Urothelium cell line (cell line): ENCODE measurements around the gene NADK2.
"Not testable (repeated sequence)": the region's sequence is repeated elsewhere in the genome, so short reads cannot be mapped to it uniquely, and the experiment has no call there.

ENCODE experiments used
- DNase-seq: peaks from one replicate; pipeline ENCODE4 v3.0.0; 2011; ENCODE audit warnings: low spot score, mixed read lengths
- FAIRE-seq: peaks from 2 replicates; lab custom pipeline; 2011; peaks lifted over from hg19 to GRCh38; lab: Jason Lieb, UNC

The NADK2 gene

DNA sequence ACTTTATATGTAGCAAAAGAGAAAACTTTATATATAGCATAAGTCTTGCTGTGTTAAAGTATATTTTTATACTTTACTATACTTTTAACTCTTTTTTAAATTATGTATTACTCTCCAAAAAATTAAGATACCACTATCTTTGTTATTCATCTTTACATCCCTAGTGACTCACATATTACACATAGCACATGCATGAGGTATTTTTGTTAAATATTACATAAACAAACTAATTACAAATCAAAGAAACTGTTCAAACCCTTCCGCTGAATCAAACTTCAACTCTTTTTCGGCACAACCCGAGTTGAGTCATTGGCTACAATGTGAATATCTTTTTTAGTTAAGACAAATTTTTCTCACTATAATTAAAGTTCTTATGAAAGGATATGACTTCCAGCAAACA lies 32.1 kb downstream of the NADK2 start:
- FAIRE-seq: no peak
- DNase-seq: no peak

DNA sequence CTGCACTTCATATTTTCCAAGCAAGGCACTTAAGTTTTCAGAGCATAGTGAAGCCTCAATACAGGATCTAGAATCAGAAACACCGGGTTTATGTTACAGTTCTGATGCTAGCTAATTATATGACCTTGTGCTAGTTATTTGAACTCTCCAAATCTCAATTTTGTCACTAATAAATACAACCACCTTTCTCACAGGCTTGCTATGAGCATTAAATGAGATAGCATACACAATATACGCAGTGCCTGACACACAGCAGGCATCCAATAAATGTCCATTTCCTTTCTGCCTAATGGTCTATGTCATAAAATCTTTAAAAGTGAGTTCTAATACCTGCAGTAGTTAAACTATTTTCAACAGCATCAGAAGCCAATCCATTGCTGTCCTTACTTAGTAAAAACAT lies 32.9 kb downstream of the NADK2 start:
- FAIRE-seq (no peak), DNase-seq (no peak)

DNA sequence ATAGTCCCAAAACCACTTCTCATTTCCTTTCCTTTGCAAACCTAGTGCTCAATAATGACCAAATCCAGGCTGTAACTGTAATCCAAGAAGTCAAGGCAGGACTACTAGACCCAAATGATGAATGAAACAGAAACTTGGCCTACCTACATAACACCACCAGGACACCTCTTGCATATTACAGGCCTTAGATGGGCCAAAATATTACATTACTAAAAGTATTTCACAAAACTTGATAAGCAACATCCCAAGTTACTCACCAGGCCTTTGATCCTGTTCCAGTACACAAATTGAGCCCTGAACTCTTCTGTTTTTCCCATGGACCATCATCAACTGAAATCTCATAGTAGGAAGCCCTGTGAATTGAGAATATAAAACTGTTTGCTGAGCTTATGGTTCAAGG lies 34.8 kb downstream of the NADK2 start:
- no peak for FAIRE-seq
- DNase-seq: no peak

DNA sequence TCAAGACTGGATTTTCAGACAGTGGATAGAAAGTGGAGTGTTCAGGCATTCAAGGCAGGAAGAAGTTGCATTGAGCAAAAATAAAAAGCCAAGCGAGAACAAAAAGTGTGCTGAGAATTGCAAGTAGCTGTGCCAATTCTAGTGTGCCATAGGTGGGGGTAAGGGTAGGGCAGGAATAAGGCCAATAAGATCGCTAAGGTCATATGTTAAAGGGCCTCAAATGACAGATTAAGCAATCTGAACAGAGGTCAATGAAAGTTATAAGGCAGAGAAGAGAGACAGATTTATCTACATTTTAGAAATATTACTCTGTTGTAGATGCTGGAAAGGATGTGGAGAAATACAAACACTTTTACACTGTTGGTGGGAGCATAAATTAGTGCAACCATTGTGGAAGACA lies 36.4 kb downstream of the NADK2 start:
- DNase-seq: no peak
- no peak for FAIRE-seq

DNA sequence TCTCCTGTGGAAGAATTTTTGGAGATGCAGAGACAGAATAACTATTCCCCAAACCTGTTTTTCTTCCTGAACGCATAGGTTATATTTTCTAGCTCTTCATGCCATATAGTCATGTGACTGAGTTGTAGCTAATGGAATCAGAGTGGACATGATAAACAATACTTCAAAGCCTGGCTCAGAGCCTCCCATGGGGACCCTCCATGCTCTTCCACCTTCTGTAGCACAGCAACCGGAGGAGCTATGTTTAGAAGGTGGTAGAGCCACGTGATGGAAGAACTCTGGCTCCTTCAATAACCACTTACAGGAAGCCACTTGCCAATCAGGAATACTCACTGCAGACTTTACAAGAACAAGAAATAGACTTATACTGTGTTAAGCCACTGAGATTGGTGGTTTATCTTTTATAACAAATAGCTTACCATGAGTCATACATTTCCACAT lies 39.2 kb downstream of the NADK2 start:
- DNase-seq (no peak), FAIRE-seq (no peak)

DNA sequence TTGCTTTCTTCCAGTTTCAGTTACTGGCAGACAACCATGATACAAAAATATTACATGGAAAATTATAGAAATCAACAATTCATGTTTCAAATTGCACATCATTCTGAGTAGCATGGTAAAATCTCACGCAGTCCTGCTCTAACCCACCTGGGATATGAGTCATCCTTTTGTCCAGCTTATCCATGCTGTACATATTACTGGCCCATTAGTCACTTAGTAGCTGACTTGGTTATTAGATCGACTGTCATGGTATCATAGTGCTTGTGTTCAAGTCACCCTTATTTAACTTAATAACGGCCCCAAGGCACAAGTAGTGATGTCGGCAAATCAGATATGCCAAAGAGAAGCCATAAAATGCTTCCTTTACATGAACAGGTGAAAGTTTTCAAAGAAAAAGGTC lies 41.2 kb downstream of the NADK2 start:
- FAIRE-seq: peak; percentile 56
- peak; percentile 6 for DNase-seq

DNA sequence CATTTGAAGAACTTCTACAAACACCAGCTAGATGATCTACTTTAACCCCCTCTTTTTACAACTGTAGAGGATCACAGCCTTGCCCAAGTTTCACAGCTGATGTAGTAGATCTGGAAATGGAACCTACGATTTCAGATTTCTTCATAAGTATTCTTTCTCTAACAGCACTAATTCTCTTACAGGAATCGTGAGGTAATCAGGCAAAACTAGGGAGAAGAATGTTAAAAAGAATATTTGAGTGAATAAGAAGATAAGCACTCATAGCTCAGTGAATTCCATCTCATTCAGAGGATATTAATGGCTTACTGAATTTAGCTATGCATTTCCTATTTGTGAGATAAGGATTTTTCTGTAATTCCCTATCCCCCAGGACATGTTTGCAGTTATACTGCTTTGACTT lies 42.1 kb downstream of the NADK2 start:
- DNase-seq (no peak), FAIRE-seq (no peak)

DNA sequence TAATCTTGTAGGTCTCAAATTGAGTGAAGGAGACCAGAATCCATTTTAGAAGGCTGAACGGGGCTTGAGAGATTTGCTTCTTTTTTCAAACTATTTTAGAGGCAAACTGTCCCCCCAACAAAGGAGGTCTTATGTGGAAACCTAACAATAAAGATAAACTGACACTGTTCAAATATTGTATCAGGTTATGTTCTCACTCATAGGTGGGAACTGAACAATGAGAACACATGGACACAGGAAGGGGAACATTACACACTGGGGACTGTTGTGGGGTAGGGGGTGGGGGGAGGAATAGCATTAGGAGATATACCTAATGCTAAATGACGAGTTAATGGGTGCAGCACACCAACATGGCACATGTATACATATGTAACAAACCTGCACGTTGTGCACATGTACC lies 42.9 kb downstream of the NADK2 start:
- DNase-seq, FAIRE-seq: not testable (repeated sequence)

DNA sequence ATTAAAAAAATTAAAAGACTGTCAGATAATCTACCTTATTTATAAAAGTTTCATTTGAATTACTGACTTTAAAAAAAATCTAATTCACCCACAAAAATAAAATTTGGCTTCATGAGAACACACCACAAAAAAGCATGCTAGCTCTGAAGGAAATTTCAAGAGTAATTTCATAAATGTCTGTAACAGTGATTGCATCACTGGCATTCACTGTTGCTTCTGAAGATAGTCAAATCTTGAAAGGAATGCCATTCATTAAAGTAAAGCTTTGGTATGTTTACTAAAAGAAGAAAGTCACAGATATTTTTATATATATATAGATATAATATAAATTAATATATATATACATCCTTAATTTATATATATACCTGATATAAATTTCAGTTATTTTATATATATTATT lies 43.4 kb downstream of the NADK2 start:
- no peak for DNase-seq
- FAIRE-seq: no peak

DNA sequence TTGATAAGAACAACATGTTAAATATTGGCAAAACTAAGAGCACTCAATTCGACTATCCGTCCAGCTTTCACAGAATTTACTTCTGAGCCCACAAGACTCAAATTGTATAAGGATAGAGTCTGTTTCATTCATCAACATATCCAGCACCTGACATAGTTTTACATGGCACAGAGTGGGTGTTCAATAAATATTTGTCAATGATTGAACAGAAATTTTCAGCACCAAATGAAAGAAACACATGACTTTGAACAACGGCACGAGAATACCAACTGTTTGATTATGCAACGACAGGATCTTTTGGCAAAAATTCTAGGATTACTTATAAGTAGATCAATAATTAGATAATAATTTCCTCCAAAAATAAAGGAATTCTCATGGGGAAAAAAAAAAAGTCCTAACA lies 48.0 kb downstream of the NADK2 start:
- no peak for DNase-seq
- FAIRE-seq: no peak

DNA sequence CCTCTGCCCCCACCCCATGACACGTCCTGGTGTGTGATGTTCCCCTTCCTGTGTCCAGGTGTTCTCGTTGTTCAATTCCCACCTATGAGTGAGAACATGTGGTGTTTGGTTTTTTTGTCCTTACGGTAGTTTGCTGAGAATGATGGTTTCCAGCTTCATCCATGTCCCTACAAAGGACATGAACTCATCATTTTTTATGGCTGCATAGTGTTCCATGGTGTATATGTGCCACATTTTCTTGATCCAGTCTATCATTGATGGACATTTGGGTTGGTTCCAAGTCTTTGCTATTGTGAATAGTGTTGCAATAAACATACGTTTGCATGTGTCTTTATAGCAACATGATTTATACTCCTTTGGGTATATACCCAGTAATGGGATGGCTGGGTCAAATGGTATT lies 57.3 kb downstream of the NADK2 start:
- not testable (repeated sequence) for DNase-seq, FAIRE-seq

DNA sequence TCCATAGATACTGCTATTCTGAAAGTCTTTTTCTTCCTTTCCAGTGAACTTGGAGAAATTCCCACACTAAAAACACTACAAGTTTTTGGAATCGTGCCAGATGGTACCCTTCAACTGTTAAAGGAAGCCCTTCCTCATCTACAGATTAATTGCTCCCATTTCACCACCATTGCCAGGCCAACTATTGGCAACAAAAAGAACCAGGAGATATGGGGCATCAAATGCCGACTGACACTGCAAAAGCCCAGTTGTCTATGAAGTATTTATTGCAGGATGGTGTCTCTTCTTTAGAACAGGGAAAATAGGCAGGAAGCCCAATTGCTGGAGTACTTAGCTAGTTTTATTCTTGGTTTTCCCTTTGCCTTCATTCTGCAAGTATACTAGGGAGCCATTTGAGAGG lies 60.0 kb downstream of the NADK2 start:
- DNase-seq: no peak
- no peak for FAIRE-seq

DNA sequence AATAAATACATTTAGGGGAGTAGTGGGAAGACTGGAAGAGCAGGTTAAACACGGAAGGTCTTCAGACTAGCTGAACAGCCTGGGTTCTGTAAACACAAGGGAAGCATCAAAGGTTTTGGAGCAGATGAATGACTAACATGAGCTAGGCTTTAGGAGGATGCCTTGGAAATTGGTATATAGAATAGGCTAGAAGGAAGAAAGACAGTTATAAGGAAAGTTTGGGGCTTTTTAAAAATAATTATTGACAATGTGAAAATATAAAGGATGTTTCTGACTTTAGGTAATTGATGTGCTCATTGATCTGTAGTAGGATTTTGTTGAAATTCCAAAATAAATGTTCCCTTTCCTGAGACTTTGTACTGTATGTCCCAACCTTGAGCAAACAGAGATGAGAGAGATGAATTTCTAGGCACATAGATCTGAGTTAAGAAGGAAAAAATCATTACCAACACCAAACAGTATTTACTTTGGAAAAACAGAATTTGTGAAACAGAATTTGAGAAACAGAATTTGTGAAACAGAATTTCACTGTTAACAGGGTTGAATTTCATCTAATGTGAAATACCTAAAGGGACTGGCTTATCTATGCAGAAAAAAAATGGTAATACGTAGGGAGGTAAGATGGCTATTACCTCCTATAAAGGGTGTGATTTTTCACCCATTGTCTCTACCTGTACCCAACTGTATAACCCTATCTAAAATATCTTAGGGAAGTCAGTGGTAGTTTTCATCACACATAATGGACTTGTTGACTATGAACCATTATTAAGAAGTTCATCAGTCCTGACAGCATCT lies 61.0 kb downstream of the NADK2 start:
- DNase-seq: no peak
- FAIRE-seq: no peak

DNA sequence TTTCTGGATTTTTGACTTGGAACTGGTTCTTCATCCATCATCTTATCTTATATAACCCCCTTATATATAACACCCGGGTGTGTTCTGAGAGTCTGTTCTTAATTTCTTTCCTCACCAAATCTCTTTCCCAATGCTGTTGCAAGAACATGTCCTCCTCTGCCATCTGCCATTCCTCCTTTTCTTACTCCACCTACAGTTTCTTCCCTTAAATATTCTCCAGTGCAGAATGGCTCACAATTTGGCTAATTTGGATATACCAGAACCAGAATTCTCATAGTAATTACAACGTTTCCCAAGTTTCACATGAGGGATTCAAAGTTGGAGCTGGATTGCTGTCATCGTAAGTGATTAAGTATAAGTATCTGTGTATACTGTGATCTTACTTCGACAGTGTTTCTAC lies 61.8 kb downstream of the NADK2 start:
- FAIRE-seq: no peak
- no peak for DNase-seq

DNA sequence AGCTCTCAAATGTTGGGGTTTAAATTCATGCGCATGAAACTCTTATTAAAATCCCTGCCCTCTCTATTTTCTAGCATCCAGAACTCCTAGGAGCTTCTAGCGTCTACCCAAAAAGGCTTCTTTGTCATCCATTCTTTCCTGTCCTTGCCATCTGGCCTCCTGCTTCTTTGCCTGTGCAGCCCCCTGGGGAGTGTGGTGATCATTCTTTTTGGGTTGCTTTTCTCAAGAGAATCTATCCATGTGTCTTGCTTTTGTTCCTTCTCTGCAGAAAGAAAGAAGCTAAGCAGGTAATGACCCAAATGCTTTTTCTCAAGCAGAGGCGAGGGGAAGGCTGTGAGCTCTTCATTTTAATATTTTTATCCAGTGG lies 63.2 kb downstream of the NADK2 start:
- FAIRE-seq (no peak), DNase-seq (no peak)

DNA sequence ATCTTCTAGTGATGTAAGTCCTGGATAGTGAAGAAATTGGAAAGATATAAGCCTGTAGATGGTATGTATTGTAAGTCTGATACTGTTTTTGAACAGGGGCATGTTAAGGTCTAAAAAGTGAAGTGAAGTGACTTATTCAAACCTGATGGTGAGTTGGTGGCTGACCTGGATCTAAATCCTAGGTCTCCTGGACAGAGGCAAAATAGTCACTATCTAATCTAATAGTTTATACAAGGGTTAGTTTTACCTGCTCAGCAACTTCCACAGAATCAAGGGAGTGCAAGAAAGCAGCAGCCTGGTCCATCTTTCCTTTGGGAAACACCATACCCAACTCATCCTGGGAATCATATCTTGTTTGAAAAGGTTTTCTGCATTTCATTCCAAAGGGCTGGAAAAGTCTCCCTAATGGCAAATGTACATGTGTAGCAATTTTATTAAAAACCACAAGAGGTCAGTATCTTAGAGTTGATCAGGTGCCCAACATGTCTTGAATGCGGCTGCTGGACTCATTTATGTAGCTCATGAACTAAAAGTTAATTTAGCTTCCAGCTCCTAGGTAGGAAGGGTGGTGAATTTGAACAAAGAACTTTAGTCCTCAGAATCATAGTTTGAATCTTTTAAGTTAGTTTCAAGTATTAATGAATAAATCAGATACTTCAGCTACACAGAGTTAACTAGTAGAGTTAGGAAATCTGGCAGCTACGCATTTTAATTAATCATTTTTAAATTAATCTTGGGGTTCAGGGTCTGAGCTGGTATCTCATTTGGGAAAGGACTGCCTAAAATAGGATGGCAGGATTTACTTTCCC lies 63.8 kb downstream of the NADK2 start:
- DNase-seq (peak; percentile 46), FAIRE-seq (no peak)

DNA sequence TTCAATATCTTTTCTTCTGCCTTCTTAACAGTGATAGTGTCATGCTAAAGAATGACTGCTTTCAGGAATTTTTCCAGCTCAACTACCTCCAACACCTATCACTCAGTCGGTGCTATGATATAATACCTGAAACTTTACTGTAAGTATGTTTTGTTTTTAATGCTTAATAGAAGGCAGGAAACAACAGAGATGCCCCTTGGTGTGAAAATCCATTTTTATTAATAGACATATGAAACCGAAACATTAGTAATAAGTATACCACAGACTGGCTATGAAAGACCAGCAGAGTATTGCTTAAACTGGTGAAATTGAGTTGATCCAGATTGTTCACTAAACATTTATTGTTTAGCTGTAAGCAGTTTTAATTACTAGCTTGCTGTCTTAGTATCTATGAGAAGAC lies 64.6 kb downstream of the NADK2 start:
- DNase-seq: no peak
- FAIRE-seq: no peak

DNA sequence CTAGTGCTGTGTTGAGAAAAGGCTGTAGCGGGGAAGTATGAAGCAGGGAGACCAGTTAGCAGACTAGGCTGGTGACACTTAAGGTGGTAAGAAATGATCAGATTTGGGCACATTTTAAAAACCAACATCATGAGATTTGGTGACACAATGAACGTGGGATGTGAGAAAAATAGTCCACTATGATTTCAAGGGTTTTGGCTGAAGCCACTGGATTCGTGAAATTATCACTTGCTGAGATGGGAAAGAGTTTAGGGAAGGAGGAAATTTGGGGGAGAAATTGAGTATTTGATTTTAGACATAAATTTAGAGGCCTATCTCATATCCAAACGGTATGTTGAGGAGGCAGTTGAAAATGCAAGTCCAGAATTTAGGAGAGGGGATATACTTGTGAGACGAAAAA lies 66.7 kb downstream of the NADK2 start:
- DNase-seq: no peak
- FAIRE-seq: no peak

DNA sequence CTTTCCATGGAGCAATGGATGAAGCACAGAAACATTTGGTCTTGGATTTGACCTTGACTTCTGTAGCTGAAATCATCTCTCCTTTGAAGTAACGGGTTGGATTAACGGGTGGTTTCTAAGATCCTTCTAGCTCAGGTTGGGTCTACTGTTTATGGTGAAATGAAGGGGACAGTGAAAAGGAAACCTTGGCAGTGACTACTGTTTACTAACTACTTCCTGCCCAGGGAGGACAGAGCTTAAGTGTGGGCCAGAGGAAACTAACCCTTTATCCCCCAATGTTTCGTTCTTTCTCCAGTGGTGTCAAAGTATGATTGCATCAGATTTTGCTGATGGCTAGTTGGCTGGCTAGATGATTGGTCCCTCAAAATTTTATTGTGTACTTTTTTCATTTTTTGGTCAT lies 67.6 kb downstream of the NADK2 start:
- FAIRE-seq (no peak), DNase-seq (no peak)

DNA sequence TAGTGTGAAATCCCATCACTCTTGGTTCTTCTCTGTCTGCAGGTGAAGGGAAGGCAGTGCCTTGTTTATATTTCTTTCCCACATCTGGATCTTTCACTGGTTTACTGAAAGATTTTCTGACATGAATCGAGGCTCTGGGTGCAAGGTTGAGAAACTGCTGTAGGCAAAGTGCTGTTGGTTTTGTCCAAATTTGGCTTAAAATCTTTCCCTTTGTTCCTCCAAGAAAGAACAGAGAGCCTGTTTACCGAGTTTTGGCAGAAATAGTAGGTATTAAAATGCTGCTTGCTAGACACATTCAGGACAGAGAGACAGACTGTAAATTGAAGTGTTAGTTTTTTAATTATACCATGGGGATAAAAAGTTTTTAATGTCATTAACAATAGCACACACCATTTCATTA lies 68.3 kb downstream of the NADK2 start:
- FAIRE-seq (no peak), DNase-seq (no peak)

DNA sequence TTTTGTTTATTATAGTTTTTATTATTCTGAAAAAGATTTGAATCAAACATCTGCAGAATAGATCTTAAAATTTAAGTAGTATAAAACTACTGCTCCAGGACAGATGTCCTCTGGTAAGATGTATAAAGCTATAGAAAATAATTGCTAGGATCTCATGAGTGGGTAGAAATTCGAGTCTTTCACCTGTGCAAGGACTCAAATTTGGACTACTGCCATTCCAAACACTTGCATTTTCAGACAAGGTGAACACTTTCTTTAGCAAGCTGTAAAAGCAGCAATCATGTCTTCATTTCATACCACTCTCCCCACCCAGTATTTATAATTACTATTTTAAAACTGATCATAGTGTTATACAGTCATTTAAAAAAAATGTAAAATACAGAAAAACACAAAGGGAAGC lies 69.1 kb downstream of the NADK2 start:
- FAIRE-seq: no peak
- DNase-seq: no peak

DNA sequence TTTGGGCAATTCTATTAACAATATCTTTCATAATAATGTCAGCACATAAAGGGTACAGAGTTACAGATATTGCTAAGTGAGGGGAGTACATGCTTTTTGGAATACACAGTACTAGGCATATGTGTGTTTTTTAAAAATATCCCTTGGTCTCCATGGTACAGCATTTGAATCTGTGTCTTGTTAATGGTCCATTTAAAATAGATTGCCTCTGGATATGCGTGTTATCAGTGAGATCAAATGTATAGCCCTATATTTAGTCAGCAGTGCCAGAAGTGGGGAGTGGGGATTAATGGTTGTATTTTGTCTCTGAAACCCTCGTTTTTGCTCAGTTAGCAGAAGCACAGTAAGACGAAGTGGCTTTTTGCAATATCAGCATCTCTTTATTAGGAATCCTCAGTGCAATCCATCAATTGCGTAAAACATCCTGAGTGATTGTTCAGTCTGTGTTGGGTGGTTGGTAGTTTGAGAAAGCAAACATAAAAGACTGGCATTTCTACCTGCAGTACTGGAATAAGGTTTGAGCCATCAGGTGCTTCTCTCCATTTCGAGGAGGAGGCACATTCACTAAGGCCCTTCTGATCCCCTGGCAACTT lies 70.8 kb downstream of the NADK2 start:
- DNase-seq: no peak
- no peak for FAIRE-seq
